HUES48 (cell line): ENCODE measurements around the gene MDH1.
"Not testable (repeated sequence)": the region's sequence is repeated elsewhere in the genome, so short reads cannot be mapped to it uniquely, and the experiment has no call there.

Experiments used
- H3K27ac ChIP-seq: one replicate; pipeline ENCODE4 v1.7.0; 2013; ENCODE audit warnings: low read depth, low read length, inconsistent platforms
- H3K27me3 ChIP-seq: 2 replicates; pipeline ENCODE4 v1.6.1; 2013; ENCODE audit warnings: mild to moderate bottlenecking, low read length; ENCODE audit not compliant: control insufficient read depth, insufficient read depth
- H3K36me3 ChIP-seq: 2 replicates; pipeline ENCODE4 v1.6.1; 2013; ENCODE audit warnings: low read length; ENCODE audit not compliant: control insufficient read depth, insufficient read depth
- H3K4me1 ChIP-seq: 2 replicates; pipeline ENCODE4 v1.6.1; 2013; ENCODE audit warnings: mild to moderate bottlenecking, low read length; ENCODE audit not compliant: control insufficient read depth, insufficient read depth
- H3K4me3 ChIP-seq: 2 replicates; pipeline ENCODE4 v1.5.1; 2013; ENCODE audit warnings: mild to moderate bottlenecking, low read depth, low read length
- H3K9ac ChIP-seq: 2 replicates; pipeline ENCODE4 v1.6.1; 2013; ENCODE audit warnings: mild to moderate bottlenecking, low read depth, low read length, moderate library complexity
- H3K9me3 ChIP-seq: 2 replicates; pipeline ENCODE4 v1.6.1; 2013; ENCODE audit warnings: low read length; ENCODE audit not compliant: control insufficient read depth, insufficient read depth

The MDH1 gene

DNA sequence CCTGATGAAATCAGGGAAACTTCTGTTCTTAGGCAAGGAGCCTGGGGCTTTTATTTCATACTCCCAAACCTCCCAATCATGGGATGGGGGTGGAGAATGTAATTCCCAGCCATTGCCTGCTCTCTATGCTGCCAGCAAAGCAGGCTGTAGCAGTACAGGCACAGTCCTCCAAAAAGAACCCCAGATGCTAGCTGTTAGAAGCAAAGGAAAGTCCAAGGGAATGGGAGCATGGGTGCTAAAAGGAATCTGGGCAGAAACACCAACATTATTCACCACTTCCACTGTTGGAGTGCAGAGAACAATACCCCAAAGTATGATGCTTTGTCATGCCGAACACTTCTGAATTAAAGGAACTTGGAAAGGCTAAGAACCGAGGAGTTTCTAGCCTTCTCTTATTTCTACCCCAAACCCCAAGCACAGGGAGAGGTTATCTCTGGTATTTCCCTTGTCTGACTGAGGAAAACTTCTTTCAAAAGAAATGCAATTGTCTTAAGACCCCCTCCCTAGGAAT is 24.7 kb downstream of the MDH1 start:
- peaks cover 61% of the 10 kb centered on the region for H3K4me1 ChIP-seq
- H3K27me3 ChIP-seq = no peaks in the 10 kb centered on the region
- peak overlapping the region; percentile 88 for H3K9ac ChIP-seq
- peak overlapping the region; percentile 49 for H3K4me3 ChIP-seq
- H3K36me3 ChIP-seq = peaks cover under 1% of the 10 kb centered on the region; the same call in 1 of the 2 replicates
- H3K9me3 ChIP-seq = no peaks in the 10 kb centered on the region; the same call in 1 of the 2 replicates
- H3K27ac ChIP-seq = peak overlapping the region; percentile 99

DNA sequence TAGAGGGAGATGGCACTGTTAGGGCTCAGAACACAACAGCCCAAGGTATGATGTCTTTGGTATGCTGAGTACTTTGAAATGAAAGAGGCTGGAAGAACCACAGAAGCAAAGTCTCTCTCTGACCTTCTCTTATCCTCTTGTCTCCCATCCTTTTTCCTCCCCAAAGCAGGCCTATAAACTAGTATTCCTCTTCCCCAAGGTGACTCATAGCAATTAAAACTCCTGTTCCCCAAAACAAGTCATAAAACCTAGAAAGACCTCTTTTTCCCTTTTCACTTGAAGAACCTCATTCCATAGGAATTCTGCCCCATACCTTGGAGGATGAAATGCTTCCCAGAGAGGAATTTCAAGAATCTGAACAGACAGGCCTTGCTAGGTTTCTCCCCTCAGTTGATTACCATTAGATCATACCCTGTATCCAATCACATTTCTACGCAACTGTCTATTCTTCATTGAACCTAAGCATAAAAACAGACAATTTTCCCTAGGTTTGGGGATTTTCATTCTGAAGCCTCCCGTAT is 25.7 kb downstream of the MDH1 start:
- Histone ChIP-seq H3K36me3 (no peaks in the 10 kb centered on the region), H3K27ac (peak overlapping the region; percentile 99), H3K4me3 (peak overlapping the region; percentile 49), H3K9ac (peak overlapping the region; percentile 88), H3K4me1 (peaks cover 70% of the 10 kb centered on the region), H3K9me3 (no peaks in the 10 kb centered on the region; the same call in 1 of the 2 replicates), H3K27me3 (no peaks in the 10 kb centered on the region)

DNA sequence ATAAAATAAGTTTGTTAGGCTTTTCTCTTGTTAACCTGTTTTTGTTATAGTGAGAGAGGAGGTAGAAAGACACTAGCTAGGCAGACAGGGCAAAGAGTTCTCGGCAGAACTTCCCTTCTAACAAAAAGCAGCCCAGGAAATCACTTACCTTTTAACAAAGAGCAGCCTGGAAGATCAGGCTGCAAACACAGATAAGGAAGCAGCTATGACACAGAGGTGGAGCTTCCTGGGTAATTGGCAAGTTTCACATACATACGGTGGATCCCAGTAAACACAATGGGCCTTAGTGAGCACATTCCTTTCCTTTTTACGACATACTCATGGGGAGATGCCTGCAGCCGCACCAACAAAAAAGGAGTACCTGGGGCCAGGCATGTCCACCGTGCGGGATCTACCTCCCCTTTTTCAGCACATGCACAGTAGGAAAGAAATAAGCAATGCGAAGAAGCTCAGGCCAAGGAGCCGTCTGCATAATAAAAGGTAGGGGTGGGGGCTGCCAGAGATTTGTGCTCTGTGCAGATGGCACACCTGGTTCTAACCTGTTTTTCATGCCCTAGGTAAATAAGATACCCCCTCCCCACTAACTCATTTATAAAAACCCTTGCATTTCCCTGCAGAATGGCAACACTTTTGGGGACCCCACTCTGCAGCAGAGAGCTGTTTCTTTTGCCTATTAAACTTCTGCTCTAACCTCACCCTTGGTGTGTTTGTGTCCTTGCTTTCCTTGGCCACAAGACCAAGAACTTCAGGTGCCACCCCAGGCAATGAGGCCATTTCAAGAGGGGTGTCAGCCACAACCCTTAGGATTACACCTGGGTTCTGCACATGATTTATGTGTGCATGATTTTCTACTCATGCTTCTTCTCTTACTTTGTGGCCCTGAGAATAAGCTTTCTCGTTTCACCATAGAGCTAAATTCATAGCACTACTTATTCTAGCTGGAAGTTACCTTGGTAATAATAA is 26.5 kb downstream of the MDH1 start:
- peak overlapping the region; percentile 99 for H3K27ac ChIP-seq

DNA sequence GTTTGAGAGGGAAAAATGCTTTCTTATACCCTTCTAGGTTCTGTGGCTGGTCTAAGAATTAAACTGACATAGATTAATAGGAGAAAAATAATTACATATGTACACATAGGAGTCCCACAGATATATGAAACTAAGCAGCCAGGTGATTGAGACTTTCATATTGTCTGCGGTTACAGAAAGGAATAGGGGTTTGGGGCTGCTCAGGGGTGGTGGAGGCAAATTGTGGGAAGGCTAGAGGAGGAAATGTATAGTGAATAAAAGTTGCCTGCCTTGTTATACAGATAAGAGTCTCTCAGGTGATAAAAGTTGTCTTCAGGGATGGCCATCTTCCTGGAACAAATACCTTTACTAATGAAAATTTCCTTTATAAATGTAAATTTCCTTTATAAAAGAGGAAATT is 28.6 kb downstream of the MDH1 start:
- Histone ChIP-seq H3K36me3 (no peaks in the 10 kb centered on the region), H3K9ac (no peak overlapping the region), H3K9me3 (peaks cover 15% of the 10 kb centered on the region), H3K4me3 (peak overlapping the region; percentile 19; the same call in 1 of the 2 replicates), H3K27ac (peak overlapping the region; percentile 99), H3K4me1 (peaks cover 68% of the 10 kb centered on the region), H3K27me3 (no peaks in the 10 kb centered on the region)

More for the DNA sequence above, 26.5 kb downstream of the MDH1 start:
- Histone ChIP-seq H3K4me3 (peak overlapping the region; percentile 49), H3K4me1 (peaks cover 70% of the 10 kb centered on the region), H3K9ac (peak overlapping the region; percentile 88), H3K9me3 (peaks cover 4% of the 10 kb centered on the region; the same call in 1 of the 2 replicates), H3K36me3 (no peaks in the 10 kb centered on the region), H3K27me3 (no peaks in the 10 kb centered on the region)

DNA sequence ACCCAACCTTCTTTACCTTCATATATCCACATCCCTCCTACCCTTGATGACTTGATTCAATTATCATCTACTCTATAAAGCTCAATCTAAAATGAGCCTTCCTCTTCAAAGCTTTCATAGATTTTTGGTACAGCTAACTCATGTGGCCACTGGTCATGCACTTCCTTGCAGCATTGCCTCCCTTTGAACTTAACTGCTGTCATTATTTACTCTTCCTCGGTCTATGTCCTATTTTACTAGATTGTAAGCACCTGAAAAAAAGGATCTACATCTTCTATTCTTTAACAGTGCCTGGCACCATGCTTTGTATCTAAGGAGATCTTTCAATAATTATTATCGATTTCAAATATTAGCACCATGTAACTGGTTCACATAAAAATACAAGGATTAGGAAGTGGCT is 30.6 kb downstream of the MDH1 start:
- Histone ChIP-seq H3K27ac (peak overlapping the region; percentile 99), H3K27me3 (no peaks in the 10 kb centered on the region), H3K9ac (no peak overlapping the region), H3K4me3 (no peak overlapping the region), H3K36me3 (no peaks in the 10 kb centered on the region), H3K9me3 (peaks cover 15% of the 10 kb centered on the region), H3K4me1 (peaks cover 48% of the 10 kb centered on the region)

DNA sequence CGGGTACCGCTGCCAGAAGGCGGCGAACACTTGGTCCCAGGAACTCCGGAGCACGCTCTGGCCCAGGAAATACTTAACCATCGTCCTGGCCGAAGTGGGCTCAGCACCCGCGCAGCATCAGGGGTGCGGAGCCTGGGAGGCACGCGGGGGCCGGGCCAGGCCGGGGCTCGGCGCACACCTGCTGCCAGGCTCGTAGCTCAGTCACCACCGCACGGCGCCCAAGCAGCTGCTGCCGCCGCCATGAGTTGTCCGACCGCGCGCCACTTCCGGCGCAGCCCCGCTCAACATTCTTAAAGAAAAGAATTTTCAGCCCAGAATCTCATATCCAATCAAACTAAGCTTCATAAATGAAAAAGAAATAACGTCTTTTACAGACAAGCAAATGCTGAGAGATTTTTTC is 34.0 kb downstream of the MDH1 start:
- Histone ChIP-seq H3K4me1 (peaks cover 16% of the 10 kb centered on the region), H3K27me3 (no peaks in the 10 kb centered on the region), H3K9ac (no peak overlapping the region), H3K4me3 (no peak overlapping the region), H3K36me3 (no peaks in the 10 kb centered on the region), H3K27ac (no peak overlapping the region), H3K9me3 (peaks cover 22% of the 10 kb centered on the region)

DNA sequence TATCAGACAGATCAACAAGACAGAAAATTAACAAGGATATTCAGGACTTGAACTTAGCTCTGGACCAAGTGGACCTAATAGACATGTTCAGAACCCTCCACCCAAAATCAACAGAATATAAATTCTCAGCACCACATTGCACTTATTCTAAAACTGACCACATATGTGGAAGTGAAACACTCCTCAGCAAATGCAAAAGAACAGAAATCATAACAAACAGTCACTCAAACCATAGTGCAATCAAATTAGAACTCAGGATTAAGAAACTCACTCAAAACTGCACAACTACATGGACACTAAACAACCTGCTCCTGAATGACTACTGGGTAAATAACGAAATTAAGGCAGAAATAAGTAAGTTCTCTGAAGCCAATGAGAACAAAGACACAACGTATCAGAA is 35.0 kb downstream of the MDH1 start:
- not testable (repeated sequence) for H3K27me3 ChIP-seq, H3K27ac ChIP-seq, H3K36me3 ChIP-seq, H3K4me3 ChIP-seq, H3K4me1 ChIP-seq, H3K9ac ChIP-seq
- H3K9me3 ChIP-seq = peaks cover 22% of the 10 kb centered on the region

DNA sequence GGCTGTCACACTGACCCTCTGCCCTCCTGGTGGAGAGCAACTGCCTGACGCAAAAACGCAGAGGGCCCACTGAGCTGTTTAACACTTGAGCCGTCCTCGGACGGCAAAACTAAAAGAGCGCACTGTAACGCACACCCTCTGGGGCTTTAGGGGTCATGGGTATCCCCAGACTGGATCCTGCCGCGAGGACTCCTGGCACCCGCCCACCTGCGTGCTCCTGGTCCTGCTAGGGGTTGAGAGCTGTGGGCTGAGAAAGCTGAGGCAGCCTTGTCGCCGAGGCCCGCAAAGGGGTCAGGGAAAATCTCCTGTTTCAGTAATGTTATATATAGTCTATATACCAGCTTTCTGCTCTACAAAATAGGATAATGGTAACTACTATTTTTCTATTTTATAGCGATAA is 39.1 kb downstream of the MDH1 start:
- peaks cover 12% of the 10 kb centered on the region; the same call in 1 of the 2 replicates for H3K9me3 ChIP-seq
- no peak overlapping the region for H3K27ac ChIP-seq
- H3K4me3 ChIP-seq = no peak overlapping the region
- H3K9ac ChIP-seq = no peak overlapping the region
- H3K4me1 ChIP-seq = no peaks in the 10 kb centered on the region
- no peaks in the 10 kb centered on the region for H3K36me3 ChIP-seq
- H3K27me3 ChIP-seq = no peaks in the 10 kb centered on the region

DNA sequence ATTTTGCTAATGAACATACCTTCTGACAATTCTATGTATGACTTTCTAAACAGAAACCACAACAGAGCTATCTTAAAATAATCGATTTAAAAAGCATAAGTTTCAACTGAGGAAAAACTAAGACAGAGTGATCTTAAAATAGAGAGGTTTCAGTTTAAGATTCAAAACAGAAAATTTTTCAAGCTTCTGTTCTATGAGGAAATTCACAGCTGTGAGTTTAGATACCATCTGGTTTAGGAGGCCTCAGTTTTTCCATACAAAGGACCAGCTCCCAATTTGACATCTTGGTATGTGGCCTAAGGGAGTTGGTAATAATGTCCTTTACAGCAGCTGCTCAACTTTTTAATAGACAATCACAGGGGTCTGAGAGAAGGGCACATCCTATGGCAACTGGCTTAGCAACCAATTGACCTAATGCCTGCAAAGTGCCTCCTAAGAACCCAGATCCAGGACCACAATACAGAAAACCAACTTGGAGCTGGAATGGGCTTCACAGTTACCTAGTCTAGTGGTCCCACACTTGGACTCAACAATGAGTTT is 39.7 kb downstream of the MDH1 start:
- H3K27me3 ChIP-seq = no peaks in the 10 kb centered on the region
- no peaks in the 10 kb centered on the region for H3K36me3 ChIP-seq
- no peak overlapping the region for H3K9ac ChIP-seq
- no peak overlapping the region for H3K4me3 ChIP-seq
- no peak overlapping the region for H3K27ac ChIP-seq
- peaks cover 12% of the 10 kb centered on the region; the same call in 1 of the 2 replicates for H3K9me3 ChIP-seq
- H3K4me1 ChIP-seq = no peaks in the 10 kb centered on the region

DNA sequence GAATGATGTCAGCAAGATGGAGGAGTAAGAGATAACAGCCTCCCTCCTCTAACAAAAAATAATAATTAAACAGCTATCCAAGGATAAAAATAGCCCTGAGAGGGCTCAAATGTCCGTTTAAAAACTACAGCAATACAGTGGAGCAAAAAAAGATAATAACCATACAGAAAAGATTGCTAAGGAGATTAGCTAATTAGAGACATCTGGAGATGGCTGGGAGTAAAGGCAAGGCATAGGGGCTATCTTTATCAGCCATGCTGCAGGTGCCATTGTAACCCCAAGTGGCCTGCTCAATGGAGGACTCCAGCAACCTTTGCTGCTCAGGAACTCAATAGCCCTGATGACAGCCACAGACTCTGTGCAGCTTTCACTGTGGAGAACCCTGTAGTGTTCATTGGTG is 42.7 kb downstream of the MDH1 start:
- no peak overlapping the region for H3K27ac ChIP-seq
- H3K36me3 ChIP-seq = no peaks in the 10 kb centered on the region
- H3K9me3 ChIP-seq = peaks cover 14% of the 10 kb centered on the region; the same call in 1 of the 2 replicates
- no peaks in the 10 kb centered on the region for H3K27me3 ChIP-seq
- no peak overlapping the region for H3K9ac ChIP-seq
- H3K4me1 ChIP-seq = no peaks in the 10 kb centered on the region
- no peak overlapping the region for H3K4me3 ChIP-seq

DNA sequence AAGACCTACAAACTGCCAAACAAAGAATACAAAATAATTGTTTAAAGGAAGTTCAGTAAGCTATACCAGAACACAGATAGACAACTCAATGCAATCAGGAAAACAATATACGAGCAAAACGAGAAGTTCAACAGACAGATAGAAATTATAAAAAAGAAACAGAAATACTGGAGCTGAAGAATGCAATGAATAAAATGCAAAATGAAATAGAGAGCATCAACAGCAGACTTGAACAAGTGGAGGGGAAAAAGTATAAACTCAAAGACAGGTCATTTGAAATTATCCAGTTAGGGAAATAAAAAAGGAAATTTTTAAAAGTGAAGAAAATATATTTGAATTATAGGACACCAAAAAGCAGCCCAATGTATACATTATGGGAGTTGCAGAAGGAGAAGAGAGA is 43.6 kb downstream of the MDH1 start:
- peaks cover 11% of the 10 kb centered on the region; the same call in 1 of the 2 replicates for H3K9me3 ChIP-seq
- H3K4me3 ChIP-seq = no peak overlapping the region
- no peak overlapping the region for H3K9ac ChIP-seq
- H3K27me3 ChIP-seq = no peaks in the 10 kb centered on the region
- no peaks in the 10 kb centered on the region for H3K36me3 ChIP-seq
- no peak overlapping the region for H3K27ac ChIP-seq
- no peaks in the 10 kb centered on the region for H3K4me1 ChIP-seq
